Mesendoderm (in vitro differentiated cells): ENCODE measurements around the gene LRP3.

Experiments used
- DNase-seq: peaks from one replicate; pipeline ENCODE4 v3.0.0; 2013
- H2AK5ac ChIP-seq: 2 replicates; pipeline ENCODE4 v1.6.1; 2013; ENCODE audit warnings: low read length, inconsistent platforms
- H2BK120ac ChIP-seq: 2 replicates; pipeline ENCODE4 v1.6.1; 2013; ENCODE audit warnings: low read depth, mild to moderate bottlenecking, low read length, moderate library complexity, mixed read lengths
- H2BK15ac ChIP-seq: replicated peaks from 2 replicates; pipeline ENCODE4 v1.6.1; 2013; ENCODE audit warnings: low read depth, mild to moderate bottlenecking, moderate library complexity
- H2BK5ac ChIP-seq: 2 replicates; pipeline ENCODE4 v1.6.1; 2013; ENCODE audit warnings: low read length, inconsistent platforms
- H3K18ac ChIP-seq: 2 replicates; pipeline ENCODE4 v1.6.1; 2013; ENCODE audit warnings: mild to moderate bottlenecking, low read length, mixed read lengths
- H3K23ac ChIP-seq: one replicate; pipeline ENCODE4 v1.6.1; 2013; ENCODE audit warnings: low read length
- H3K27ac ChIP-seq: 2 replicates; pipeline ENCODE4 v1.5.1; 2013; ENCODE audit warnings: low read depth, mild to moderate bottlenecking, inconsistent platforms, low read length, moderate library complexity
- H3K27me3 ChIP-seq: 2 replicates; pipeline ENCODE4 v1.6.1; 2013; ENCODE audit warnings: low read length, control low read depth, mild to moderate bottlenecking, inconsistent platforms; ENCODE audit not compliant: insufficient read depth, poor library complexity
- H3K36me3 ChIP-seq: 2 replicates; pipeline ENCODE4 v1.6.1; 2013; ENCODE audit warnings: low read length, inconsistent platforms; ENCODE audit not compliant: control insufficient read depth, insufficient read depth
- H3K4ac ChIP-seq: one replicate; pipeline ENCODE4 v1.6.1; 2013; ENCODE audit warnings: low read depth, mild to moderate bottlenecking, low read length, moderate library complexity
- H3K4me1 ChIP-seq: 2 replicates; pipeline ENCODE4 v1.6.1; 2013; ENCODE audit warnings: low read depth, low read length, inconsistent platforms; ENCODE audit not compliant: control insufficient read depth
- H3K4me2 ChIP-seq: 2 replicates; pipeline ENCODE4 v1.6.1; 2013; ENCODE audit warnings: low read length
- H3K4me3 ChIP-seq: 2 replicates; pipeline ENCODE4 v1.5.1; 2013; ENCODE audit warnings: mild to moderate bottlenecking, low read length
- H3K56ac ChIP-seq: one replicate; pipeline ENCODE4 v1.6.1; 2013; ENCODE audit warnings: low read length
- H3K79me1 ChIP-seq: 2 replicates; pipeline ENCODE4 v1.6.1; 2013; ENCODE audit warnings: low read length, inconsistent platforms
- H3K79me2 ChIP-seq: 2 replicates; pipeline ENCODE4 v1.6.1; 2013; ENCODE audit warnings: mild to moderate bottlenecking, low read length; ENCODE audit not compliant: control insufficient read depth, insufficient read depth
- H3K9ac ChIP-seq: 2 replicates; pipeline ENCODE4 v1.6.1; 2013; ENCODE audit warnings: low read length, inconsistent platforms
- H4K5ac ChIP-seq: one replicate; pipeline ENCODE4 v1.6.1; 2013; ENCODE audit warnings: low read length
- H4K8ac ChIP-seq: one replicate; pipeline ENCODE4 v1.6.1; 2013; ENCODE audit warnings: low read depth, mild to moderate bottlenecking, control low read depth, low read length, moderate library complexity
- WGBS: extraction: QIAGEN DNeasy Blood & Tissue Kit; methylation state at CpG from one replicate; pipeline ENCODE4 v1.1.7; 2013; ENCODE audit warnings: low lambda C conversion rate, missing lambda C conversion rate; ENCODE audit not compliant: insufficient coverage; ENCODE audit errors: extremely low coverage; 5-methylcytosine and 5-hydroxymethylcytosine counted together

LRP3 gene

DNA sequence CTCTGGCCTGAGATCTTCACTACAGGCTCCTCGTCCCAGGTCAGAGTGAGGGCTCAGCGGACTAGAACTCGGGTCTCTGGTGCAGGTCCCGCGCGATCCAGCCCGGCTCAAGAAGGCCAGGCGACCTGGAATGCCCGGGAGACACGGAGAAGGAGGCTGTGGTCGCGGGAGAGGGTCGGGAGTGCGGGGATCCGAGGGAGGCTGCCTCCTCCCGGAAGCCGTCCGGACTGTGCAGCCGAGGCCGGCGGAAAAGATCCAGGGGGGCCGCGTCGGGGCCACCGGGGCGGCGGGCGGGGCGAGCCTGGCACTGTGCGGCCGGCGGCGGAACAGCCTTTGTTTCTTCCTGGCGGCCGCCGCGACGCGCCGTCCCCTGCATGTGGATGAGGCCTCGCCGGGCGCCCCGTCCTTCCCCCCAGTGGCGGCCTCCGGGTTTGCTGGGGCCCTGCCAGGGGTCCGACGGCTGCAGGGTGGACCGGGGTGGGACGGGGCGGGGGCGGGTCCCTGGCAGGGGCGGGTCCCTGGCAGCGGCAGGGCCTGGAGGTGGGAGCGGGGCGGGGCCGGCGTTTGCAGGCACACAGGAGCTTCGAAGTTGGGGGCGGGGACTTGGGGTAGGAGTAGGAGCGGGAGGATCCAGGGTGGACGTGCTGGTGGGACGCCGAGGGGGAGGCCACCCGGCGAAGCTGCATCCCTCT, 32.6 kb downstream of the LRP3 start:
- Histone ChIP-seq H3K27ac (no peak overlapping the region), H3K9ac (no peak overlapping the region), H3K56ac (peak overlapping the region; percentile 56), H3K79me2 (no peaks in the 10 kb centered on the region), H3K4me3 (no peak overlapping the region), H3K18ac (no peak overlapping the region), H4K8ac (no peak overlapping the region), H3K36me3 (no peaks in the 10 kb centered on the region), H3K79me1 (no peaks in the 10 kb centered on the region), H2BK5ac (no peak overlapping the region), H3K23ac (no peak overlapping the region), H3K27me3 (peaks cover 9% of the 10 kb centered on the region), H3K4me1 (no peaks in the 10 kb centered on the region), H2BK15ac (no peak overlapping the region), H3K4me2 (peak overlapping the region; percentile 36), H4K5ac (no peak overlapping the region), H3K4ac (no peak overlapping the region), H2AK5ac (no peak overlapping the region), H2BK120ac (no peak overlapping the region)
- peak; percentile 82 for DNase-seq
- no CpG with 5 or more reads among the region's 66 CpGs for WGBS

DNA sequence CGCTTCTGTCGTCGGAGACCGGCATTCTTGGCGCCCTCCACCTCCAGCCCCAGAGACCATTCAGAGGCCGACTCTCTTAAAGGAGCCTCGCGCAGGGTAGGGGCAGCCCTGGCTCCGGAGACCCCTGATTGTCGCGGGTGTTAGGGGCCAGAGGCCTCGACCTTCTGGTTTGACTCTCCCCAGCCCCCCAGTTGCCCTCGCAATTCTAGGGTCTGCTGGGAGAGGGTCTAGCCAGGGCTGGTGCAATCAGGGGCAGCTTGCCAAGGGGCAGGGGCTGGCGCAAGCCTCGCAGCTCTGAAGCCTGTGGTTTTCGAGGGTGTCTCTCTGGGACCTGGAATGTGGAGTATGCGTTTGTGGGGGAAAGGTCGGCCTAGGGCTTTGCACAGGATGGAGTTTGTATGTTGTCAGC, 33.1 kb downstream of the LRP3 start:
- Histone ChIP-seq H2BK5ac (no peak overlapping the region), H4K8ac (no peak overlapping the region), H2BK15ac (no peak overlapping the region), H3K9ac (no peak overlapping the region), H3K56ac (peak overlapping the region; percentile 49), H3K79me2 (no peaks in the 10 kb centered on the region), H4K5ac (no peak overlapping the region), H3K79me1 (no peaks in the 10 kb centered on the region), H3K4me3 (no peak overlapping the region), H3K23ac (no peak overlapping the region), H3K4me2 (peak overlapping the region; percentile 36), H3K36me3 (no peaks in the 10 kb centered on the region), H3K18ac (no peak overlapping the region), H2AK5ac (no peak overlapping the region), H3K27me3 (peaks cover 9% of the 10 kb centered on the region), H3K4me1 (no peaks in the 10 kb centered on the region), H3K4ac (no peak overlapping the region), H3K27ac (no peak overlapping the region), H2BK120ac (no peak overlapping the region)
- no CpG with 5 or more reads among the region's 18 CpGs for WGBS
- DNase-seq = peak; percentile 36

DNA sequence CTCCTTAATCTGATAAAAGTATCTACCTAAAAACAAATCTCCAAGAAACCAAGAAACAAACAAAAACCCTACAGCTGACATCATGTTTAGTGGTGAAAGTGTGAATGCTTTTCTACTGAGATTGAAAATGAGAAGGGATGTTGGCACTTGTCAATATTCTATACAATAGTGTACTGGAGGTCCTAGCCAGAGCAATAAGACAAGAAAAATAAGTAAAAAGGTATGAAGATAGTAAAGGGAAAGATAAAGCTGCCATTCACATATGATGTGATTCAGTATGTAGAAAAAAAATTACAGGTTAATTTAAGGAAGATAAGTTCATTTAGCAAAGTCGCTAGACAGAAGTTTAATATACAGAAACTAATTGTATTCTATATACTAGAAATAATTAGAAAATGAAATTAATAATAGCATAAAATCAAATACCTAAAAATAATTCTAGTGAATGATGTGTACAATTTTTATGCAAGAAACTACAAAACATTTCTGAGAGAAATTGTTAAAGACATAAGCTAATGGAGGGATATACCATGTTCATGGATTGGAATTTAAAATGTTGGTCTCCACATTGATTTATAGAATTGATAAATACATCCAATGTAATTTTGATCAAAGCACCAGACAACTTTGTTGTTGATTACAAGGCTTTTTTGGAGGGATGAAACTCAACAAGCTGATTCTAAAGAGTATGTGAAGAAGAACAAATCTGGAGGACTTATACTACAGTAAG, 33.9 kb downstream of the LRP3 start:
- no peak overlapping the region for H3K4me3 ChIP-seq
- H3K36me3 ChIP-seq = no peaks in the 10 kb centered on the region
- no peak overlapping the region for H3K27ac ChIP-seq
- no peak overlapping the region for H3K4me2 ChIP-seq
- H3K18ac ChIP-seq = no peak overlapping the region
- peaks cover 9% of the 10 kb centered on the region for H3K27me3 ChIP-seq
- DNase-seq = no peak
- H2BK120ac ChIP-seq = no peak overlapping the region
- H4K5ac ChIP-seq = no peak overlapping the region
- no peak overlapping the region for H2BK15ac ChIP-seq
- H2BK5ac ChIP-seq = no peak overlapping the region
- no CpG with 5 or more reads among the region's 1 CpG for WGBS
- H3K4ac ChIP-seq = no peak overlapping the region
- no peak overlapping the region for H4K8ac ChIP-seq
- no peaks in the 10 kb centered on the region for H3K79me2 ChIP-seq
- H3K23ac ChIP-seq = no peak overlapping the region
- no peak overlapping the region for H3K56ac ChIP-seq
- no peak overlapping the region for H2AK5ac ChIP-seq
- no peaks in the 10 kb centered on the region for H3K79me1 ChIP-seq
- H3K4me1 ChIP-seq = no peaks in the 10 kb centered on the region
- H3K9ac ChIP-seq = no peak overlapping the region

DNA sequence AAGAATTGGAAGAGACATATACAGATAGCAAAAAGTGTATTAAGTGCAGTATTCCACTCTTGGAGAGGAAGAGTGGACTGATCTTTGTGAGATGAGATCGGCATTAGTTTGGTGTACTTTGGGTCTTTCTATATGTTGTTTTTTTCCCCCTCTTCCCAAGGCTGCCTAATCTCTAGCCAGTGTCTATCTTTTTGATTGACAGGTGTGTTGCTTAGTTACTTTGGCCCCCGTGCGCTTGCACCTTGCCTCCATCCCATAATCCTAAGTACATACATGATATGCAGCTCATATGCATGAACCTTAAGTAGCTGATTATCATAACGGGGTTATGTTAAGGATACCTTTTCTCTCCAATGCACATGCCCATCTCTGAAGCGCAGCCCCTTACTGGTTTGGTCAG, 35.8 kb downstream of the LRP3 start:
- H3K4ac ChIP-seq = no peak overlapping the region
- no peak overlapping the region for H4K5ac ChIP-seq
- H3K79me2 ChIP-seq = no peaks in the 10 kb centered on the region
- no peak overlapping the region for H2BK15ac ChIP-seq
- H3K27me3 ChIP-seq = peaks cover 9% of the 10 kb centered on the region
- no peak overlapping the region for H3K4me2 ChIP-seq
- no peak overlapping the region for H3K18ac ChIP-seq
- no peak overlapping the region for H2BK120ac ChIP-seq
- H2AK5ac ChIP-seq = no peak overlapping the region
- no peak overlapping the region for H4K8ac ChIP-seq
- H3K4me3 ChIP-seq = no peak overlapping the region
- no peak overlapping the region for H3K56ac ChIP-seq
- DNase-seq = no peak
- H3K79me1 ChIP-seq = no peaks in the 10 kb centered on the region
- H3K9ac ChIP-seq = no peak overlapping the region
- no peak overlapping the region for H3K23ac ChIP-seq
- H3K36me3 ChIP-seq = no peaks in the 10 kb centered on the region
- no CpG with 5 or more reads among the region's 5 CpGs for WGBS
- H3K27ac ChIP-seq = no peak overlapping the region
- no peaks in the 10 kb centered on the region for H3K4me1 ChIP-seq
- H2BK5ac ChIP-seq = no peak overlapping the region

DNA sequence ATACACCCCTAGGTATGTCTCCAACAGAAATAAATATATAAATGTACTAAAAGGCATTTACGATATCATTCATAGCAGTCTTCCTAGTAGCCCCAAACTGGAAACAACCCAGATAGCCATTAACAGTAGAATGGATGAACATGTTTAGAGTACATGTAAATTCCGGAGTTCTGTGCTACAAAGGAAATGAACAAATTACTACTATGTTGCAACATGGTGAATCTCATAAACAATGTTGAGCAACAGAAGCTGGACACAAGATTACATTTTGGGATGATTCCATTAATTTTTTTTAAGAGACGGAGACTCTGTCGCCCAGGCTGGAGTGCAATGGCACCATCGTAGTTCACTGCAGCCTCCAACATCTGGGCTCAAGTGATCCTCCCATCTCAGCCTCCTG, 37.4 kb downstream of the LRP3 start:
- no peak overlapping the region for H3K27ac ChIP-seq
- H4K5ac ChIP-seq = no peak overlapping the region
- H3K56ac ChIP-seq = no peak overlapping the region
- H3K27me3 ChIP-seq = peaks cover 1% of the 10 kb centered on the region
- H3K79me2 ChIP-seq = no peaks in the 10 kb centered on the region
- H4K8ac ChIP-seq = no peak overlapping the region
- no peak overlapping the region for H3K4me3 ChIP-seq
- no peaks in the 10 kb centered on the region for H3K79me1 ChIP-seq
- H3K4me1 ChIP-seq = no peaks in the 10 kb centered on the region
- no peak for DNase-seq
- no CpG with 5 or more reads among the region's 5 CpGs for WGBS
- H2BK15ac ChIP-seq = no peak overlapping the region
- no peak overlapping the region for H2BK120ac ChIP-seq
- no peak overlapping the region for H3K23ac ChIP-seq
- H3K4me2 ChIP-seq = no peak overlapping the region
- no peak overlapping the region for H3K18ac ChIP-seq
- H3K9ac ChIP-seq = no peak overlapping the region
- no peaks in the 10 kb centered on the region for H3K36me3 ChIP-seq
- no peak overlapping the region for H2AK5ac ChIP-seq
- H3K4ac ChIP-seq = no peak overlapping the region
- H2BK5ac ChIP-seq = no peak overlapping the region
